ENCODE measurements around the gene GSPT1.
"Not testable (repeated sequence)": the region's sequence is repeated elsewhere in the genome, so short reads cannot be mapped to it uniquely, and the experiment has no call there.

The GSPT1 gene

DNA sequence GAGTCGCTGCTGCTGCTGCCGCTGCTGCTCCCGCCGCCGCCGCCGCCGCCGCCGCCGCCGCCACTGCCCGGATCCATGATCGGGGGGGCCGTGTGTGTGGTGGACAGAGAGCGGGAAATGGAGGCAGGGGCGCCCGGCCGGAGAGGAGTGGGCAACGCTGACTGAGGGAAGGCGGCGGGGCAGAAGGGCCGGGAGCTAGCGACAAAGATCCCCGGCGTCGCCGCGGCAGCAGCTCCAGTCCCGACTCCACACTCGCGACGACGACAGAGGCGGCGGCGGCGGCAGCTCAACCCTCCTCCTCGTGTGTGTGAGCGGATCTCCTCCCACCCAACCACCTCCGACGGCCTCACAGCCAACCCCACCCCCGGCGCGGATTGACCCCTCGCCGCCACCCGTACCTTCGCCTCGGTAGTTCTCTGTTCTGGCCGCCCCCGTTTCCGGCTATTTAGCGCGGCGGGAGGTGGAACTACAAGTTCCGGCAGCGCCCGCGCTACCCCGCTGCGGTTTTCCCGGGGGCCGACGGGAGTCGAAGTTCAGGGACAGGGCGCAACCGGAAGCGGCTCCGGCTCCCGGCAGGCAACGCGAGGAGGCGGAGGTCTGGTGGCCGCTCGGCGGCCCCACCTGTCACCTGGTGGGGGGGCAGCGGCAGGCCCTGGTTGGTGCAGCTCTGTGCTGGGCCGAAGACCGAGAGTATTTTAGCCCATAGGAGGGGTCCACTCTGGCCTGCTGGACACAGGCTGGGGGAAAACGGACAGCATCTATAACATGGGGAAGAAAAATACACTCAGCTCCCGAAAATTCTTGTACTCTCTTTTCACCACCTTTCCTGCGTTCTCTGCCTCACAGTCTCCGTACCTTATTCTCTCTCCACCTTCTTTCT lies at the start of gene GSPT1:
TSS of gene GSPT1 (minus strand) at position 313 of the 880 bp plus-strand sequence. CDS start at position 77, 236 bp downstream.
- peak within 1 kb of the TSS; percentile 85 for H3K4me3 ChIP-seq (replicated peaks; ENCODE audit: low read depth, low read length)
- TF ChIP-seq, protein P1, sequence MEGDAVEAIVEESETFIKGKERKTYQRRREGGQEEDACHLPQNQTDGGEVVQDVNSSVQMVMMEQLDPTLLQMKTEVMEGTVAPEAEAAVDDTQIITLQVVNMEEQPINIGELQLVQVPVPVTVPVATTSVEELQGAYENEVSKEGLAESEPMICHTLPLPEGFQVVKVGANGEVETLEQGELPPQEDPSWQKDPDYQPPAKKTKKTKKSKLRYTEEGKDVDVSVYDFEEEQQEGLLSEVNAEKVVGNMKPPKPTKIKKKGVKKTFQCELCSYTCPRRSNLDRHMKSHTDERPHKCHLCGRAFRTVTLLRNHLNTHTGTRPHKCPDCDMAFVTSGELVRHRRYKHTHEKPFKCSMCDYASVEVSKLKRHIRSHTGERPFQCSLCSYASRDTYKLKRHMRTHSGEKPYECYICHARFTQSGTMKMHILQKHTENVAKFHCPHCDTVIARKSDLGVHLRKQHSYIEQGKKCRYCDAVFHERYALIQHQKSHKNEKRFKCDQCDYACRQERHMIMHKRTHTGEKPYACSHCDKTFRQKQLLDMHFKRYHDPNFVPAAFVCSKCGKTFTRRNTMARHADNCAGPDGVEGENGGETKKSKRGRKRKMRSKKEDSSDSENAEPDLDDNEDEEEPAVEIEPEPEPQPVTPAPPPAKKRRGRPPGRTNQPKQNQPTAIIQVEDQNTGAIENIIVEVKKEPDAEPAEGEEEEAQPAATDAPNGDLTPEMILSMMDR (IDR thresholded peaks at IDR 0.05; ENCODE audit: low read length, missing control alignments) = no peak
- peak; percentile 98 for DNase-seq (ENCODE audit: low read depth)

DNA sequence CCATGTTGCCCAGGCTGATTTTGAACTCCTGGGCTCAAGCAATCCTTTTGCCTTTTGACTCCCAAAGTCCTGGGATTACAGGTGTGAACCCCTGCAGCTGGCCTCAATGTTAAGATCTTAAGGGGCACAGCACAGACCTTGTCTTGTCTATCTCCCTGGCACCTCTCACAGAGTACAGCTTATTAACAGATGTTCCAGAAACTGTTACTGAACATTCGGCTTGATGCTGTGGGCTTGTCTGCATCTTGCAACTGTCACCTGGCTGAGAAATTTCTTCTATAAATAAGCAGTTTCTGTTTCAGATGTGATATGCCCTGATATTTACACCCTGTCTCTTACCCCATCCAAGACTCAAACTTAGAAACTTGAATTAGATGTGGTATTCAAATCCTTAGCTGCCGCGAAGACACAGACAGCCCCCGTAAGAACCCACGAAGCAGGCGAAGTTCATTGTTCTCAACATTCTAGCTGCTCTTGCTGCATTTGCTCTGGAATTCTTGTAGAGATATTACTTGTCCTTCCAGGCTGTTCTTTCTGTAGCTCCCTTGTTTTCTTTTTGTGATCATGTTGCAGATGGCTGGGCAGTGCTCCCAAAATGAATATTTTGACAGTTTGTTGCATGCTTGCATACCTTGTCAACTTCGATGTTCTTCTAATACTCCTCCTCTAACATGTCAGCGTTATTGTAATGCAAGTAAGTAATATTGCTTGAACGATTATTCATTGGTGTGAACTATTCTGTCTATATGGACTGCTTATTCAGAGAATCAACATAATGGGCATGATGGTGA lies 49.2 kb upstream of the GSPT1 start, which contains the start of gene TNFRSF17:
TSS of gene TNFRSF17 (plus strand) at position 450 of the 791 bp plus-strand sequence. CDS start at position 565, 115 bp downstream.
- TF ChIP-seq, protein P1 (IDR thresholded peaks at IDR 0.05; ENCODE audit: low read length, missing control alignments) = no peak
- DNase-seq (ENCODE audit: low read depth) = no peak
- no peak within 1 kb of the TSS for H3K4me3 ChIP-seq (replicated peaks; ENCODE audit: low read depth, low read length)

DNA sequence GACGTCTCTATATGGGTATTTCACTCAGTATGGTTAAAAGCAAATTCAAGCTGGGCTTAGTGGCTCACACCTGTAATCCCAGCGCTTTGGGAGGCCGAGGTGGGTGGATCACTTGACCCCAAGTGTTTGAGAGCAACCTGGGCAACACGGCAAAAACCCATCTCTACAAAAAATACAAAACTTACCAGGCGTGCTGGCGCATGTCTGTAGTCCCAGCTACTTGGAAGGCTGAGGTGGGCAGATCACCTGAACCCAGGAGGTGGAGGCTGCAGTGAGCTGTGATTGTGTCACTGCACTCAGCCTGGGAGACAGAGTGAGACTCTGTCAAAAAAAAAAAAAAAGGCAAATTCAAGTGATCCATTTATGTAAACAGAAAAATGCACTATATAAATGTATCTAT lies 48.0 kb upstream of the GSPT1 start:
- no peak for DNase-seq (ENCODE audit: low read depth)
- TF ChIP-seq, protein P1 (IDR thresholded peaks at IDR 0.05; ENCODE audit: low read length, missing control alignments) = no peak
- no peak overlapping the region for H3K4me3 ChIP-seq (replicated peaks; ENCODE audit: low read depth, low read length)

DNA sequence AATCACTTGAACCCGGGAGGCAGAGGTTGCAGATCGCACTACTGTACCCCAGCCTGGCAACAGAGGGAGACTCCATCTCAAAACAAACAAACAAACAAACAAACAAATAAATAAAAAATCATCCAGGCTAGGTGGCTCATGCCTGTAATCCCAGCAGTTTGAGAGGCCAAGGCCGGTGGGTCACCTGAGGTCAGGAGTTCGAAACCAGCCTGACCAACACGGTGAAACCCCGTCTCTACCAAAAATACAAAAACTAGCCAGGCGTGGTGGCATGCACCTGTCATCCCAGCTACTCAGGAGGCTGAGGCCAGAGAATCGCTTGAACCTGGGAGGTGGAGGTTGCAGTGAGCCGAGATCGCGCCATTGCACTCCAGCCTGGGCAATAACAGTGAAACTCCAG lies 47.2 kb upstream of the GSPT1 start:
- H3K4me3 ChIP-seq (replicated peaks; ENCODE audit: low read depth, low read length); DNase-seq (ENCODE audit: low read depth): not testable (repeated sequence)

DNA sequence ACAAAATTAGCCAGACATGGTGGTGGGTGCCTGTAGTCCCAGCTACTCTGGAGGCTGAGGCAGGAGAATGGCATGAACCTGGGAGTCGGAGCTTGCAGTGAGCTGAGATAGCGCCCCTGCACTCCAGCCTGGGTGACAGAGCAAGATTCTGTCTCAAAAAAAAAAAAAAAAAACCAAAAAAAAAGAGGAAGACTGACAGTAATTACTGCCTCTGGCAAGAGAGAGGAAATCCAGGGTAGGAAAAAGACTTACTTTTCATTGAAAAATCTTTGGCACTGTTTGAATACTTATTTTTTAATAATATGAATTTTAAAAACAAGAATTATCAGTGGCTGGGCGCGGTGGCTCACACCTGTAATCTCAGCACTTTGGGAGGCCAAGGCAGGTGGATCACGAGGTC lies 46.7 kb upstream of the GSPT1 start:
- DNase-seq (ENCODE audit: low read depth) = not testable (repeated sequence)

DNA sequence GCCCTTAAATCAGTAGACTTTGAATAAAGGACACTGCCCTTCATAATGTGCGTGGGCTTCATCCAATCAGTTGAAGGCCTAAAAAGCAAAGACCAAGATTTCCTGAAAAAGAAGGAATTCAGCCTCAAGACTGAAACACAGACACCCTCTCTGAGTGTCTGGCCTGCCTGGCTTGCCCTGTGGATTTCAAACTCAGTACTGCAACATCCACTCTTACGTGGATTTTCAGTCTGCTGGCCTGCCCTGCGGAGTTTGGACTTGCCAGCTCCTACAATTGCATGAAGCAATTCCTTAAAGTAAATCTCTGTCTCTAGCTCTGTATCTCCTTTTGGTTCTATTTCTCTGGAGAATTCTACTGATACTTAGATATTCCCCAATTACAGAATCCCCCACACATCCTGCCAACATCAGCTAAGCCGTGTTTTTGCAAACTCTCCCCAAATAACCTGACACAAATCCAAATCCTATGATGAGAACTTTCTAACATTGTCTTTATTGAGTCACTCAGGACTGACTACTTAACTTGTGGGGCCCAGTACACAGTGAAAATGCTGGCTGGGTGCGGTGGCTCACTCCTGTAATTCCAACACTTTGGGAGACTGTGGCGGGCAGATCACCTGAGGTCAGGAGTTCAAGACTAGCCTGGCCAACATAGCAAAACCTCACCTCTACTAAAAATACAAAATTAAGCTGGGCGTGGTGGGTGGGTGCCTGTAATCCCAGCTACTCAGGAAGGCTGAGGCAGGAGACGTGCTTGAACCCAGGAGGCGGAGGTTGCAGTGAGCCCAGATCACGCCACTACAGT lies 42.0 kb upstream of the GSPT1 start:
- no peak overlapping the region for H3K4me3 ChIP-seq (replicated peaks; ENCODE audit: low read depth, low read length)
- DNase-seq (ENCODE audit: low read depth) = no peak
- TF ChIP-seq, protein P1 (IDR thresholded peaks at IDR 0.05; ENCODE audit: low read length, missing control alignments) = no peak

More for the DNA sequence above, 46.7 kb upstream of the GSPT1 start:
- not testable (repeated sequence) for H3K4me3 ChIP-seq (replicated peaks; ENCODE audit: low read depth, low read length)

DNA sequence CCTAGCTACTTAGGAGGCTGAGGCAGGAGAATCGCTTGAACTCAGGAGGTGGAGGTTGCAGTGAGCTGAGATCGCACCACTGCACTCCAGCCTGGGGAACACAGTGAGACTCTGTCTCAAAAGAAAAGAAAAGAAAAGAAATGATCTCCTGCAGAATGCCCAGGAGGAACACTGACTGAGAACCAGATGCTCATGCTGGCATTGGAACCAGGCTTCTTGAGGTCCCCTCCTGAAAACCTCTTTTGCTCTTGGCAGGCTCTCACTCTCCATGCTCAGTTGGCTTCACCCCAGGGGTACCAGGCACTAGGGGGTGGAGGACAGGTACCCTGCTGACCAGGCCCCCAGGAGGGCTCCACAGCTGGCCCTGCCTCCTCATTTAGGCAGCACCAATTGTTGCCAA lies 40.8 kb upstream of the GSPT1 start:
- no peak for DNase-seq (ENCODE audit: low read depth)
- H3K4me3 ChIP-seq (replicated peaks; ENCODE audit: low read depth, low read length) = no peak overlapping the region
- TF ChIP-seq, protein P1 (IDR thresholded peaks at IDR 0.05; ENCODE audit: low read length, missing control alignments) = no peak
